Ramos (cell line): Measurements from ENCODE around the gene METTL9.
"Not testable (repeated sequence)": the region's sequence is repeated elsewhere in the genome, so short reads cannot be mapped to it uniquely, and the experiment has no call there.

Source experiments
- in situ Hi-C: fragments of 300-500 bp; cut with MboI; formaldehyde crosslinking; loops from one replicate; pipeline ENCODE4 v1.14.3; 2022; ENCODE audit warnings: low sequenced_read_pairs; ENCODE audit not compliant: unreplicated experiment

METTL9 gene

DNA sequence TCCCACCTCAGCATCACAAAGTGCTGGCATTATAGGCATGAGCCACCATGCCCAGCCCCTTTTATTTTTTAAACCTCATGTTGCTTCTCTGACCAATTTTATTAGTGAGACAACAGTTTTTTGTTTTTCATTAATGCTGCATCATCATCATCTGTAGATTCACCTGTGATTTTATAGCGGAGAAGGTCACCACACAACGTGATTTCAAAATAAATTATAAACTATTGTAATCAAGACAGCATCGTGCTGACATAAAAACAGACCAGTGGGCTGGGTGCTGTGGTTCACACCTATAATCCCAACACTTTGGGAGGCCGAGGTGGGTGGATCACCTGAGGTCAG is 28.7 kb upstream of the METTL9 start:
- in situ Hi-C loops: loop anchor here (10.0 kb wide), 1 partner anchor 416 kb away; the partner anchor contains the start of genes DNAH3 and LDAF1

- in situ Hi-C loops: loop anchor here (10.0 kb wide), 1 partner anchor 419 kb away; the partner anchor contains the start of genes DNAH3 and LDAF1
Measured at GRCh38 chr16:21573506-21573905, 25.9 kb upstream of the METTL9 start.

GRCh38 chr16:21574372-21574771 is 25.0 kb upstream of the METTL9 start:
- in situ Hi-C loops: loop anchor here (10.0 kb wide), 1 partner anchor 420 kb away; the partner anchor contains the start of genes DNAH3 and LDAF1

- in situ Hi-C loops: loop anchor here (10.0 kb wide), 1 partner anchor 422 kb away; the partner anchor contains the start of genes DNAH3 and LDAF1
Measured at GRCh38 chr16:21576323-21576722, 23.1 kb upstream of the METTL9 start.

DNA sequence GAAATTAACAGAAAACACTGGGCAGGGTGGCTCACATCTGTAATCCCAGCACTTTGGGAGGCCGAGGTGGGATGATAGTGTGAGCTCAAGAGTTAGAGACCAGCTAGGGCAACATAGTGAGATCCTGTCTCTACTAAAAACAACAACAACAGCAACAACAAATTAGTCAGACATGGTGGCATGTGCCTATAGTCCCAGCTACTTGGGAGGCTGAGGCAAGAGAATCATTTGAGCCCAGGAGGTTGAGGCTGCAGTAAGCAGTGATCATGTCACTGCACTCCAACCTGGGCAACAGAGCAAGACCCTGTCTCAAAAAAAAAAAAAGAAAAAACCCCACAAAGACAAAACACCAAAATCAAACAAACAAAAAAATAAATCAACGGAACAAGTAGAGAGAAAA is 21.9 kb upstream of the METTL9 start:
- in situ Hi-C loops: loop anchor here (10.0 kb wide), 1 partner anchor 423 kb away; the partner anchor contains the start of genes DNAH3 and LDAF1

GRCh38 chr16:21578311-21578710 is 21.1 kb upstream of the METTL9 start:
- in situ Hi-C loops: loop anchor here (10.0 kb wide), 1 partner anchor 424 kb away; the partner anchor contains the start of genes DNAH3 and LDAF1

- in situ Hi-C loops: loop anchor here (5.0 kb wide), 2 partner anchors 132 to 1117 kb away; no protein-coding TSS in a partner anchor
Measured at GRCh38 chr16:21580131-21580530, 19.2 kb upstream of the METTL9 start.

- in situ Hi-C loops: loop anchor here (5.0 kb wide), 2 partner anchors 131 to 1116 kb away; no protein-coding TSS in a partner anchor
Measured at GRCh38 chr16:21580807-21581206, 18.6 kb upstream of the METTL9 start.

DNA sequence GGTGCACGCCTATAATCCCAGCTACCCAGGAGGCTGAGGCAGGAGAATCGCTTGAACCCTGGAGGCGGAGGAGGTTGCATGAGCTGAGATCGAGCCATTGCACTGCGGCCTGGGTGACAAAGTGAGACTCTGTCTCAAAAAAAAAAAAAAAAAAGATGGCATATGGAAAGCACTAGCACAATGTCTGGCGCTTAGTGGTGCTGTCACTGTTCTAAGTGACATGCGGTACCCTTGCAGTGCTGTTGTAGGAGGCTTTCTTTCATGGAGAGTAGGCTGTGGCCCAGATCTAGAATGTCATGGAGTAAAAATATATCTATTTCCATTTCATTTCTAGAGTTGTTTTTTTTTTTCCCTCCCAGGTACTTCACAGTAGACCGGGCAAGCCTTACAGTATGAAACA is 14.6 kb upstream of the METTL9 start:
- in situ Hi-C loops: loop anchor here (5.0 kb wide), 2 partner anchors 127 to 1112 kb away; no protein-coding TSS in a partner anchor

GRCh38 chr16:21588593-21588992 is 10.8 kb upstream of the METTL9 start:
- in situ Hi-C loops: not testable (repeated sequence)

DNA sequence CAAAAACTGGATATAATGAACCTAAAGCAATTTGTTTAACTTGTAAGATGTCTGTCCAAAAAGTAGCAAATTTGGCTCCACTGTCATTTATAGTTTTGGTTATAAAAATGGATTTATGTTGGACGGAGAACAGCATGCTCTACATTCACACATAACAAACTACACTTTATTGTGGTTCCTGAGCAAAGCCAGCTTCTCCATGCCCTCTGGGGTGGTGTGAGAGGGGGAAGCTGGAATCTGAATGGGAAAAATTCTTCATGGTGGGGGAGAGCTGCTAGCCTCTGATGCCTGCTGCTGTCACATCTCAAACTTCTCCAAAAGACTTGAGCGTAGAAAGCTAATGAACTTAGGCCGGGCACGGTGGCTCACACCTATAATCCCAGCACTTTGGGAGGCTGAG is 9.8 kb upstream of the METTL9 start:
- in situ Hi-C loops: no loop called here

DNA sequence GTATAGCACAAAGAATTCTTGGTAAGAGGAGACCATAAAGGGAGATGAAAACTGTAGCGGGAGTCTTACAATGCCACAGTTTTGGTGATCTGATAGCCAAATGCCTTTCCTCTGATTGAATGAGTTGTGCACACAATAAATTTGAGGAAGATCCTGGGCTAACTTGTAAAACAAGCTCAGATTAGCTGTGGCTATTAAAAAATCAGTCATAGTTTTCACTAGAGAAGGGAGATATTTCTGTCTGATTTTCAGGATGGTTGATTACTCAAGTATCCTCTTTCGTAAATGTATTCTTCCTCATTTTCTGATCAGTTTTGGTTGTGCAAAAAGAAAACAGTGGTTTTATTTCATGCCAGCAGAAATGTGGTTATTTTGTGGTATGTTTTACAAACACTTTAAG is 9.1 kb upstream of the METTL9 start:
- in situ Hi-C loops: no loop called here

GRCh38 chr16:21590796-21591195 is 8.6 kb upstream of the METTL9 start:
- in situ Hi-C loops: no loop called here

DNA sequence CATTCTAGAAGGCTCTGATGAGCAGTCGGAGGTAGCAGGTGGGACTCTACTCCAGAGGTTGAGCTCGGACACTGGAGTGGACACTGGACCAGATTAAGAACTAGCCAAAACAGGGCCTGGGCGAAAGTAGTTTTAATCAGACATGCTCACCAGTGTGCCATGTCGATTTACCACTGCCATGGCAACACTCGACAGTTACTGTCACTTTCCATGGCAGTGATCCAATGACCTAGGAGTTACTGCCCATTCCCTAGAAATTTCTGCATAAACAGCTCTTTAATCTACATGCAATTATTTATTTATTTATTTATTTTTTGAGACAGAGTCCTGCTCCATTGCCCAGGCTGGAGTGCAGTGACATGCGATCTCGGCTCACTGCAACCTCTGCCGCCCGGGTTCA is 7.2 kb upstream of the METTL9 start:
- in situ Hi-C loops: no loop called here

GRCh38 chr16:21593530-21594289 is 5.7 kb upstream of the METTL9 start:
- in situ Hi-C loops: no loop called here

DNA sequence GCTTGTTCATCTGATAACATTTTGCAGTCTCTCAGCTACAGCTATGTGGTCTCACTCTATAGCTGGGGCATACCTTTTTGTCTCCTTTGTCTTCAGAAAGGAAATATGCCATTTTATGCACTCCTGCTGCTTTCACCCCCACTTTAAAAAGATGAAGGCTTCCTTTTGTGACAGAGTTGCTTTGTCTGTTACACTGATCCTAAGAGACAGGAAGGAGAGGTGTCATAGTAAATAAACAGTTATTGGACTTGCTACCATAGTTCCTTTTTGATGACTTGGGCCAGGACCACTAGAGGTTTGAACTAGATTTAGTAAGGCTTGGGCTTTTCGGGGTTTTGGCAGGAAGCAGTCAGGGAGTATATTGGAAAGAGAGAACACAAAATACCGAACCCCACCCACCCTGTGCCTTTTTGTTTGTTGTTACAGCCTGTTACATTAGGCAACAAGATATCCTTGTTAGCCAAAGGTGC is 1.8 kb upstream of the METTL9 start:
- in situ Hi-C loops: no loop called here

- in situ Hi-C loops: no loop called here
Measured at GRCh38 chr16:21598206-21598605, 1.2 kb upstream of the METTL9 start.

GRCh38 chr16:21598701-21599121 is 666 bp upstream of the METTL9 start:
- in situ Hi-C loops: no loop called here

DNA sequence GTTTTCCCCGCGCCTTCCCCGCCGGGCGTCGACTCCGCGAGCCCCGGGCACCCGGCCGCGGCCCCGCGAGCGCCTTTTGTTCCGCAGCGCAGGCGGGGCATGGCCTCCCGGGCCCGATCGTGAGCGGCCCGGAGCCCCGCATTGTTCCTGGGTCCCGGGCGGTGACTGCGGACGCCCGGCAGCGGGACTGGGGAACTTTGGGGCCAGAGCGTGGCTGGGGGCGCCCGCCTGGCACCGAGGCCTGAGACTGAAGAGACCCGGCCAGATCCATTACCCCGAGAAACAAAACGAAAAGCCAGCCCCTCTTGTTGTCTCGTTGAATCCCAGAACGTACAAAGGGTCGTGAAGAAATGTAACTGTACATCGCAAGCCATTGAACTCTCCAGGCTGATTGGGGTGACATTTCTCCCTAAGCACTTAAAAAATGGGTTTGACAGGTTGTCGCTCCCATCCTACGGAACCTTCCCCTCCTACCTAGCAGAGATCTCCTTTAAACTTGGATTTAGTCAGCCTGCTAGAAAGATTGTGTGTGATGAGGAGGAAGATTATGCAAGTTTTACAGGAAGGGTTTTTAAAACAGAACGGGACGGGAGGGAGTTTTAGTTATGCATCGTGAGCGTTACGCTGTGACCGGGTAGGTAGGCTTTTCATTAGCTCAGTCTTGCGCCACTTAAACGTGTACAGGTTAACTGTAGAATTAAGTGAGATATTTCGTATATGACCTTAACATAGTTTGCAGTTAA is 825 bp downstream of the METTL9 start:
- in situ Hi-C loops: no loop called here

GRCh38 chr16:21602785-21603184 is 3.4 kb downstream of the METTL9 start:
- in situ Hi-C loops: no loop called here

GRCh38 chr16:21603928-21604327 is 4.6 kb downstream of the METTL9 start:
- in situ Hi-C loops: no loop called here
